ENCODE data around the gene CLEC4F. TPM values are rescaled to one million over a fixed set of nuclear protein-coding genes. Genes with fewer than 3 reads are reported as not detected.

CLEC4F gene
- not detected in 5 replicates for total RNA-seq (2022; extraction: Qiagen RNA extraction)

GRCh38 chr2:70820499-70820898 is at the start of gene CLEC4F:
Gene CLEC4F (minus strand): TSS chr2:70820599. CDS start chr2:70820523, 76 bp downstream.

GRCh38 chr2:70835643-70836042 is 15.2 kb upstream of the CLEC4F start, which contains the start of gene CD207:
Gene CD207 (minus strand): TSS chr2:70835816. CDS start chr2:70835776, 40 bp downstream.

GRCh38 chr2:70790136-70790828 is 30.1 kb downstream of the CLEC4F start, which contains the start of gene FIGLA:
Gene FIGLA (minus strand): TSS chr2:70790643. CDS start chr2:70790638, 5 bp downstream.

GRCh38 chr2:70767699-70768589 is 52.5 kb downstream of the CLEC4F start, which contains the start of gene ADD2:
Gene ADD2 (minus strand): TSS chr2:70768200. CDS start chr2:70706408, 61,792 bp downstream.

Other genes starting within 250 kb of the CLEC4F start
- gene ADD2, start 52.4 kb downstream of the CLEC4F start, total RNA-seq (2022; extraction: Qiagen RNA extraction): 21.3 to 27.6 TPM (median 27.3 TPM) in 5 replicates
- gene FIGLA, start 30.0 kb downstream of the CLEC4F start, total RNA-seq (2022; extraction: Qiagen RNA extraction): not detected in 5 replicates
- gene CD207, start 15.2 kb upstream of the CLEC4F start, total RNA-seq (2022; extraction: Qiagen RNA extraction): not detected in 5 replicates
- gene VAX2, start 80.0 kb upstream of the CLEC4F start, total RNA-seq (2022; extraction: Qiagen RNA extraction): 3.4 to 5.6 TPM (median 4.4 TPM) in 5 replicates
- 2.0 to 2.7 TPM (median 2.2 TPM) in 5 replicates for gene ATP6V1B1, start 115.3 kb upstream of the CLEC4F start, total RNA-seq (2022; extraction: Qiagen RNA extraction)
- gene ANKRD53, start 158.0 kb upstream of the CLEC4F start, total RNA-seq (2022; extraction: Qiagen RNA extraction): 0.11 to 0.30 TPM (median 0.16 TPM) in 3 of 5 replicates, not detected in the others
- 75.0 to 81.6 TPM (median 80.7 TPM) in 5 replicates for gene TEX261, start 174.3 kb upstream of the CLEC4F start, total RNA-seq (2022; extraction: Qiagen RNA extraction)
- 63.2 to 84.5 TPM (median 82.7 TPM) in 5 replicates for gene NAGK, start 248.0 kb upstream of the CLEC4F start, total RNA-seq (2022; extraction: Qiagen RNA extraction)

All from A549 treated with Mapracorat at 1 μM for 4 hours (cell line).